H9 (cell line): ENCODE data around the gene CARD11. TPM values are rescaled to one million over a fixed set of nuclear protein-coding genes. Genes with fewer than 3 reads are reported as not detected.

Experiments used
- DNase-seq: peaks from one replicate; pipeline ENCODE4 v3.0.0-alpha.2; 2017
- H2AFZ ChIP-seq: one replicate; pipeline ENCODE4 v1.6.1; 2013; ENCODE audit warnings: mild to moderate bottlenecking, low read length, control low read depth, moderate library complexity
- H2AK5ac ChIP-seq: 2 replicates; pipeline ENCODE4 v1.6.1; 2013; ENCODE audit warnings: low read length, control low read depth, mixed read lengths; ENCODE audit not compliant: insufficient read length
- H2BK120ac ChIP-seq: one replicate; pipeline ENCODE4 v1.6.1; 2013; ENCODE audit warnings: low read depth, mild to moderate bottlenecking, low read length, control low read depth, inconsistent platforms; ENCODE audit not compliant: poor library complexity, severe bottlenecking
- H2BK12ac ChIP-seq: 2 replicates; pipeline ENCODE4 v1.6.1; 2013; ENCODE audit warnings: low read length, control low read depth, mixed read lengths, low read depth; ENCODE audit not compliant: insufficient read length
- H2BK15ac ChIP-seq: 2 replicates; pipeline ENCODE4 v1.6.1; 2013; ENCODE audit warnings: low read depth, low read length, control low read depth
- H2BK20ac ChIP-seq: one replicate; pipeline ENCODE4 v1.6.1; 2013; ENCODE audit warnings: low read depth, mild to moderate bottlenecking, low read length, control low read depth, inconsistent platforms; ENCODE audit not compliant: poor library complexity, severe bottlenecking
- H2BK5ac ChIP-seq: 2 replicates; pipeline ENCODE4 v1.6.1; 2013; ENCODE audit warnings: low read length, control low read depth, mixed read lengths; ENCODE audit not compliant: insufficient read length
- H3K14ac ChIP-seq: 2 replicates; pipeline ENCODE4 v1.6.1; 2013; ENCODE audit warnings: low read length, control low read depth; ENCODE audit not compliant: insufficient read depth
- H3K18ac ChIP-seq: 2 replicates; pipeline ENCODE4 v1.6.1; 2013; ENCODE audit warnings: low read depth, mild to moderate bottlenecking, mixed read lengths, low read length, control low read depth; ENCODE audit not compliant: insufficient read length
- H3K23ac ChIP-seq: 2 replicates; pipeline ENCODE4 v1.6.1; 2013; ENCODE audit warnings: low read length, control low read depth, mixed read lengths, low read depth; ENCODE audit not compliant: insufficient read length
- H3K23me2 ChIP-seq: 2 replicates; pipeline ENCODE4 v1.6.1; 2013; ENCODE audit warnings: low read depth, mild to moderate bottlenecking, mixed read lengths, low read length, control low read depth; ENCODE audit not compliant: insufficient read length, poor library complexity, severe bottlenecking
- H3K27ac ChIP-seq: 2 replicates; pipeline ENCODE4 v1.5.1; 2013; ENCODE audit warnings: low read length, control low read depth, mixed read lengths, low read depth; ENCODE audit not compliant: insufficient read length
- H3K27me3 ChIP-seq: 2 replicates; pipeline ENCODE4 v1.6.1; 2013; ENCODE audit warnings: low read length, control low read depth, inconsistent platforms; ENCODE audit not compliant: insufficient read depth
- H3K4ac ChIP-seq: 2 replicates; pipeline ENCODE4 v1.6.1; 2013; ENCODE audit warnings: low read depth, mild to moderate bottlenecking, control low read depth, inconsistent platforms, low read length, moderate library complexity
- H3K4me1 ChIP-seq: 2 replicates; pipeline ENCODE4 v1.6.1; 2013; ENCODE audit warnings: low read length, control low read depth, inconsistent platforms; ENCODE audit not compliant: insufficient read depth
- H3K4me2 ChIP-seq: 2 replicates; pipeline ENCODE4 v1.6.1; 2013; ENCODE audit warnings: low read length, control low read depth, mixed read lengths; ENCODE audit not compliant: insufficient read length, insufficient read depth
- H3K56ac ChIP-seq: 2 replicates; pipeline ENCODE4 v1.6.1; 2013; ENCODE audit warnings: low read depth, mild to moderate bottlenecking, mixed read lengths, low read length, control low read depth; ENCODE audit not compliant: insufficient read length
- H3K79me1 ChIP-seq: 2 replicates; pipeline ENCODE4 v1.6.1; 2013; ENCODE audit warnings: low read depth, mild to moderate bottlenecking, moderate library complexity, low read length, control low read depth, inconsistent platforms; ENCODE audit not compliant: insufficient read depth, poor library complexity, severe bottlenecking
- H3K79me2 ChIP-seq: 2 replicates; pipeline ENCODE4 v1.6.1; 2013; ENCODE audit warnings: low read length, control low read depth, inconsistent platforms; ENCODE audit not compliant: insufficient read depth
- H3K9ac ChIP-seq: 2 replicates; pipeline ENCODE4 v1.6.1; 2013; ENCODE audit warnings: low read length, control low read depth, mixed read lengths; ENCODE audit not compliant: insufficient read length; ENCODE audit errors: extremely low read depth
- H3K9me3 ChIP-seq: one replicate; pipeline ENCODE4 v1.6.1; 2013; ENCODE audit warnings: low read depth, low read length, inconsistent platforms; ENCODE audit not compliant: control insufficient read depth
- H3T11ph ChIP-seq: one replicate; pipeline ENCODE4 v1.6.1; 2013; ENCODE audit warnings: mild to moderate bottlenecking, low read length, control low read depth, inconsistent platforms
- H4K20me1 ChIP-seq: one replicate; pipeline ENCODE4 v1.6.1; 2013; ENCODE audit not compliant: control insufficient read depth, insufficient read length, insufficient read depth
- H4K5ac ChIP-seq: 2 replicates; pipeline ENCODE4 v1.6.1; 2013; ENCODE audit warnings: low read depth, mild to moderate bottlenecking, mixed read lengths, low read length, control low read depth; ENCODE audit not compliant: insufficient read length
- H4K8ac ChIP-seq: replicated peaks from 2 replicates; pipeline ENCODE4 v1.6.1; 2013; ENCODE audit warnings: low read length, control low read depth, mixed read lengths, low read depth; ENCODE audit not compliant: insufficient read length
- H4K91ac ChIP-seq: 2 replicates; pipeline ENCODE4 v1.6.1; 2013; ENCODE audit warnings: low read depth, mild to moderate bottlenecking, moderate library complexity, mixed read lengths, low read length, control low read depth; ENCODE audit not compliant: insufficient read length
- H3K27ac Mint-ChIP-seq, 3 experiments: 2 replicates in 2 of 3; 3 replicates in 1 of 3; pipeline ENCODE4 v1.8.0; 2020 to 2021; ENCODE audit warnings: mixed read lengths in 3 of 3, mild to moderate bottlenecking in 1 of 3, moderate library complexity in 1 of 3
- H3K27me3 Mint-ChIP-seq: 2 replicates; pipeline ENCODE4 v1.8.0; 2021; ENCODE audit warnings: low read depth, mild to moderate bottlenecking, moderate library complexity, mixed read lengths
- H3K36me3 Mint-ChIP-seq, 3 experiments: 2 replicates in 2 of 3; 3 replicates in 1 of 3; pipeline ENCODE4 v1.8.0; 2020 to 2021; ENCODE audit warnings: low read depth in 3 of 3, mixed read lengths in 3 of 3; ENCODE audit not compliant: insufficient read depth in 1 of 3
- H3K4me1 Mint-ChIP-seq, 2 experiments: 2 replicates each; pipeline ENCODE4 v1.8.0; 2020; ENCODE audit warnings: mixed read lengths in 2 of 2
- H3K4me3 Mint-ChIP-seq, 2 experiments: 2 replicates in 1 of 2; 3 replicates in 1 of 2; pipeline ENCODE4 v1.8.0; 2020 to 2021; ENCODE audit warnings: mild to moderate bottlenecking in 2 of 2, mixed read lengths in 2 of 2, moderate library complexity in 1 of 2
- H3K9me3 Mint-ChIP-seq, 2 experiments: 2 replicates in 1 of 2; 3 replicates in 1 of 2; pipeline ENCODE4 v1.8.0; 2020; ENCODE audit warnings: mild to moderate bottlenecking in 2 of 2, mixed read lengths in 2 of 2, moderate library complexity in 1 of 2
- CTCF ChIP-seq: fragments of 200-600 bp; sonication (generic); conservative IDR thresholded peaks from 3 replicates; pipeline ENCODE4 v1.8.0; 2021; ENCODE audit warnings: antibody characterized with exemption, mild to moderate bottlenecking
- whole genome bisulfite sequencing: extraction: QIAGEN DNeasy Blood & Tissue Kit; methylation state at CpG from one replicate; pipeline ENCODE4 v1.1.7; 2013; ENCODE audit warnings: missing lambda C conversion rate, low lambda C conversion rate, mixed read lengths; ENCODE audit not compliant: insufficient read length; ENCODE audit errors: extremely low coverage; 5-methylcytosine and 5-hydroxymethylcytosine counted together
- total RNA-seq: library from RNA; stranded (reverse); gene quantifications from 2 replicates; pipeline ENCODE4 v1.2.1, GENCODE V29; 2021

Gene CARD11
- total RNA-seq, 1 experiment from 2014 or later: 20.0 TPM

DNA sequence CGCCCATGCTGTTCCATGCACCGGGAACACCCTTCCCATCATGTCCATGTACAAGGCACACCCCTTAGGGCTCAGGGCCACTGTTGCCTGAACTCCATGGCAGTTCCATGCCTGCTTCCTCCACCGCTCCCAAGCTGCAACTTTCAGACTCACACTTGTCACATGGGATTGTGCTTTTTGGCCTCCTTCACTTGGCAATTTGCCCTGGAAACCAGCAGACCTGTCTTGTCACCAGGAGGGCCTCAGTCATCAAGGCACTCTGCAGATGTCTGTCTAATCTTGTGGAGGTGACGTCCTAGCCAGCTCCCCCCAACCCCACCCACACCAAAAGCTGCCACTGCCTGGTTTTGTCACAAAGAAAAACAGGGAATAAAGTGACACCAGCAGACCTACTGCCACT lies 47.5 kb downstream of the CARD11 start:
- H3K4me2 ChIP-seq: no peak overlapping the region
- no peaks in the 10 kb centered on the region for H3K9me3 ChIP-seq
- peaks cover 8 to 23% (median 17%) of the 10 kb centered on the region in 3 experiments; a peak in 6 of 7 replicates for H3K36me3 Mint-ChIP-seq
- H3K27ac Mint-ChIP-seq: no peak overlapping the region
- H3K4me1 ChIP-seq: no peaks in the 10 kb centered on the region
- H3T11ph ChIP-seq: no peak overlapping the region
- no peaks in the 10 kb centered on the region for H3K23me2 ChIP-seq
- no peak overlapping the region for H3K4ac ChIP-seq
- no peak overlapping the region for H2BK15ac ChIP-seq
- no peaks in the 10 kb centered on the region; the same call in 1 of the 2 replicates for H3K27me3 Mint-ChIP-seq
- no peak overlapping the region for H3K18ac ChIP-seq
- no peaks in the 10 kb centered on the region for H4K20me1 ChIP-seq
- H3K9me3 Mint-ChIP-seq: peaks cover 19 to 20% of the 10 kb centered on the region in 2 experiments; a peak in 4 of 5 replicates
- DNase-seq: no peak
- no peak overlapping the region for H4K5ac ChIP-seq
- no peak overlapping the region for H4K8ac ChIP-seq
- no peaks in the 10 kb centered on the region for H3K27me3 ChIP-seq
- H2BK20ac ChIP-seq: no peak overlapping the region
- H3K27ac ChIP-seq: no peak overlapping the region
- H2BK12ac ChIP-seq: no peak overlapping the region
- no peak overlapping the region for H2AFZ ChIP-seq
- H3K79me1 ChIP-seq: no peaks in the 10 kb centered on the region
- H2BK5ac ChIP-seq: no peak overlapping the region
- TF ChIP-seq CTCF: no peak
- H4K91ac ChIP-seq: no peak overlapping the region
- no CpG with 5 or more reads among the region's 4 CpGs for WGBS
- no peak overlapping the region for H2AK5ac ChIP-seq
- H3K23ac ChIP-seq: no peak overlapping the region
- H3K56ac ChIP-seq: no peak overlapping the region
- H3K14ac ChIP-seq: no peak overlapping the region
- no peak overlapping the region for H3K9ac ChIP-seq
- no peak overlapping the region for H3K4me3 Mint-ChIP-seq
- H2BK120ac ChIP-seq: no peak overlapping the region
- H3K4me1 Mint-ChIP-seq: peaks cover 2 to 3% of the 10 kb centered on the region in 2 experiments; a peak in 2 of 4 replicates
- no peaks in the 10 kb centered on the region for H3K79me2 ChIP-seq
